ENCODE measurements around the gene RELN.
"Not testable (repeated sequence)": the region's sequence is repeated elsewhere in the genome, so short reads cannot be mapped to it uniquely, and the experiment has no call there.

The RELN gene

DNA sequence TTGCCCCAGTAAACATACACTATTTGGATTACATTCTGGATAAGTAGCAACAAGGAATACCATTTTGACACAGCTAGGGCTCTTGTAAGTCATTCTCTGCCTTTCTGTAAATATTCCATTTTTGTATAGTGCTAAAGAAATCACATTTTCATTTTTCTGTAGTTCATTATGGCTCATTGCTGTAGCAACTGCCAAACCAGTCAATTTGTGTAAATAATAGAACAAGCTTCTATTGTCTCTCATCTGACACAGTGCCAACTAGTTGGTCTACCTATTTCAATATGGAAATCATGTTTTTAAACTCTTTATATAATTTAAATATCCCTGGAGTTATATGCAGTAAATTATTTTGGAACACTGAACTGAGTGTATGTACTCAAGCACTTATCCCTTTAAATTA lies 193.7 kb downstream of the RELN start:
- no peak for TF ChIP-seq CTCF (IDR thresholded peaks at IDR 0.05; ENCODE audit: insufficient read depth, missing control alignments)
- DNase-seq (ENCODE audit: insufficient read length, low spot score) (no peak), FAIRE-seq (no peak)

DNA sequence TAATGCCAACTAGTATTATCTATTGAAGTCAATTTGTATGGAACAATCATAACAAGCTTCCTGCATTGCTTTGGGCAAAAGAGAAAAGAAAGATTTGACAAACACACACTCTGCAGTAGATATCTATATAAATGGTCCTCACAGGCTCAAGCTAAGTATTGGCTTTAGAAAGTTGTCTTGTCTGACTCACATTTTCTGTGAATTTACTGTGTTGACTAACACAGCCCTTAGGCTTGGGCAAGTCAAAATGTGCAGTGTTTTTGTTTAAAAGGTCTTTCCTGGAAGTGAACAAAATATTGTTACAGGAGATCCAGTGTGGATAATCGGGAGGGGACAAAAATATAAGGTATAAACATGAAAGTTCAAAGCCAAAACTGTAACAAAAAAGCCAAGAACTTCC lies 194.4 kb downstream of the RELN start:
- FAIRE-seq (no peak), DNase-seq (ENCODE audit: insufficient read length, low spot score) (no peak)

GRCh38 chr7:103794424-103794823 lies 195.0 kb downstream of the RELN start:
- FAIRE-seq: no peak
- no peak for DNase-seq (ENCODE audit: insufficient read length, low spot score)
- no peak for TF ChIP-seq CTCF (IDR thresholded peaks at IDR 0.05; ENCODE audit: insufficient read depth, missing control alignments)

More for the DNA sequence above, 194.4 kb downstream of the RELN start:
- TF ChIP-seq CTCF (IDR thresholded peaks at IDR 0.05; ENCODE audit: insufficient read depth, missing control alignments): no peak

- no peak for TF ChIP-seq CTCF (IDR thresholded peaks at IDR 0.05; ENCODE audit: insufficient read depth, missing control alignments)
- no peak for FAIRE-seq
- no peak for DNase-seq (ENCODE audit: insufficient read length, low spot score)
Measured at GRCh38 chr7:103793614-103794013, 195.8 kb downstream of the RELN start.

DNA sequence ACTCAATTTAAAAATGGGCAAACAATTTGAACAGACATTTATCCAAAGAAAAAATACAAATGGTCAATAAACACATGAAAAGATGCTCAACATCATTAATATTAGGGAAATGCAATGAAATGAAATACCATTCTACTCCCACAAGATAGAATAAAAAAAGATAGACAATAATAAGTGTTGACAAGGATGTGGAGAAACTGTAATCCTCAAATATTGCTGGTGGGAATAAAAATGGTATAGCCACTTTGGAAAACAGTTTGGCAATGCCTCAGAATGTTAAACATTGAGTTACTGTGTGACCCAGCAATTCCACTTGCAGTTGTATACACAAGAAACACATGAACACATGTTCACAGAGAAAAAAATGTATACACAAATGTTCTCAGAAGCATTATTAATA lies 197.6 kb downstream of the RELN start:
- DNase-seq (ENCODE audit: insufficient read length, low spot score) (no peak), FAIRE-seq (no peak)
- TF ChIP-seq CTCF (IDR thresholded peaks at IDR 0.05; ENCODE audit: insufficient read depth, missing control alignments): no peak

DNA sequence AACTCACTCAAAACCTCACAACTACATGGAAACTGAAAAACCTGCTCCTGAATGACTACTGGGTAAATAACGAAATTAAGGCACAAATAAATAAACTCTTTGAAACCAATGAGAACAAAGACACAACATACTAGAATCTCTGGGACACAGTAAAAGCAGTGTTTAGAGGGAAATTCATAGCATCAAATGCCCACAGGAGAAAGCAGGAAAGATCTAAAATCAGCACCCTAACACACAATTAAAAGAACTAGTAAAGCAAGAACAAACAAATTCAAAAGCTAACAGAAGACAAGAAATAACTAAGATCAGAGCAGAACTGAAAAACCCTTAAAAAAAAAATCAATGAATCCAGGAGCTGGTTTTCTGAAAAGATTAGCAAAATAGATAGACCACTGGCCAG lies 202.4 kb downstream of the RELN start:
- not testable (repeated sequence) for FAIRE-seq; DNase-seq (ENCODE audit: insufficient read length, low spot score)

GRCh38 chr7:103784646-103785286 lies 204.7 kb downstream of the RELN start:
- DNase-seq (ENCODE audit: insufficient read length, low spot score) (no peak), FAIRE-seq (no peak)
- no peak for TF ChIP-seq CTCF (IDR thresholded peaks at IDR 0.05; ENCODE audit: insufficient read depth, missing control alignments)

GRCh38 chr7:103781409-103781808 lies 208.0 kb downstream of the RELN start:
- DNase-seq (ENCODE audit: insufficient read length, low spot score): no peak
- TF ChIP-seq CTCF (IDR thresholded peaks at IDR 0.05; ENCODE audit: insufficient read depth, missing control alignments): no peak
- FAIRE-seq: no peak

DNA sequence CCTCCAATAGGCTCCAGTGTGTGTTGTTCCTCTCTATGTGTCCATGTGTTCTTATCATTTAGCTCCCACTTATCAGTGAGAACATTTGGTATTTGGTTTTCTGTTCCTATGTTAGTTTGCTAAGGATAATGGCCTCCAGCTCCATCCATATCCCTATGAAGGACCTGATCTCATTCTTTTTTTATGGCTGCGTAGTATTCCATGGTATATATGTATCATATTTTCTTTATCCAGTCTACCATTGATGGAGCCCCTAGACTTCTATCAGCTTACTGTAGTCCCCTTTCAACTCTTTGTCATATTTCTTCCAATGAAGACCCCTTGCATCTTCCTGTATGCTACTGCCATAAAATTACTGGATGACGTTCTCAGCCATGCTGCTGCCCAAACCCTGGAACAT lies 208.9 kb downstream of the RELN start:
- not testable (repeated sequence) for DNase-seq (ENCODE audit: insufficient read length, low spot score); FAIRE-seq

Data from D721Med (cell line).